Endothelial cell of umbilical vein (primary cell): Measurements from ENCODE around the gene OSBPL10. TPM values are rescaled to one million over a fixed set of nuclear protein-coding genes. Genes with fewer than 3 reads are reported as not detected.

Source experiments
- BruUV-seq: library from RNA; stranded (reverse); fragments of 400-500 nt; replicated peaks from 2 replicates; lab custom pipeline; 2021; lab: Mats Ljungman, UMichigan
- CTCF ChIA-PET: fragments of 300-600, 350-600 bp; sonication (Branson Sonifier 250); formaldehyde crosslinking; loops from one replicate; lab custom pipeline; 2021; ENCODE audit warnings: antibody characterized with exemption, inconsistent platforms; lab: Charles Lee
- POLR2A ChIA-PET: fragments of 300-600, 350-600 bp; sonication (Branson Sonifier 250); formaldehyde crosslinking; loops from one replicate; lab custom pipeline; 2021; ENCODE audit warnings: antibody characterized with exemption, inconsistent platforms; lab: Charles Lee
- DNase-seq: peaks from one replicate; pipeline ENCODE4 v3.0.0-alpha.2; 2011; ENCODE audit warnings: low read depth, low spot score
- FAIRE-seq: peaks from 2 replicates; lab custom pipeline; 2011; peaks lifted over from hg19 to GRCh38; lab: Jason Lieb, UNC
- H2AFZ ChIP-seq: 2 replicates; pipeline ENCODE4 v1.6.0; 2012; ENCODE audit warnings: low read depth, low read length, control low read depth, inconsistent platforms
- H3K27ac ChIP-seq: 2 replicates; pipeline ENCODE4 v1.5.1; 2011; ENCODE audit warnings: low read depth, mild to moderate bottlenecking, control low read depth, low read length, moderate library complexity; ENCODE audit not compliant: insufficient read depth
- H3K27me3 ChIP-seq, 2 experiments: 2 replicates each; pipeline versions ENCODE4 v1.6.0 to v1.6.1; 2011; ENCODE audit warnings: low read length in 2 of 2, mixed read lengths in 1 of 2; ENCODE audit not compliant: control insufficient read depth in 2 of 2, insufficient read depth in 2 of 2
- H3K36me3 ChIP-seq, 2 experiments: 2 replicates in 1 of 2; 3 replicates in 1 of 2; pipeline ENCODE4 v1.5.1; 2011; ENCODE audit warnings: low read length in 2 of 2, mild to moderate bottlenecking in 1 of 2, moderate library complexity in 1 of 2; ENCODE audit not compliant: control insufficient read depth in 2 of 2, insufficient read depth in 2 of 2; ENCODE audit errors: extremely low read depth in 1 of 2
- H3K4me1 ChIP-seq: 3 replicates; pipeline ENCODE4 v1.5.1; 2011; ENCODE audit warnings: mild to moderate bottlenecking, low read length; ENCODE audit not compliant: control insufficient read depth, insufficient read depth; ENCODE audit errors: extremely low read depth
- H3K4me2 ChIP-seq: 2 replicates; pipeline ENCODE4 v1.6.1; 2011; ENCODE audit warnings: low read length, control low read depth, mixed read lengths; ENCODE audit not compliant: insufficient read depth
- H3K4me3 ChIP-seq, 3 experiments: fragments of 200-600 bp in 1 of 3; sonication (generic), shearing (Covaris generic) in 1 of 3; replicated peaks in 1 of 3; 2 replicates each; pipeline ENCODE4 v1.5.1; 2011 to 2016; ENCODE audit warnings: control low read depth in 3 of 3, low read length in 3 of 3, mild to moderate bottlenecking in 2 of 3, inconsistent platforms in 1 of 3, low read depth in 1 of 3, moderate library complexity in 1 of 3; ENCODE audit not compliant: insufficient read depth in 1 of 3
- H3K79me2 ChIP-seq: 2 replicates; pipeline ENCODE4 v1.6.0; 2012; ENCODE audit warnings: low read length, inconsistent platforms; ENCODE audit not compliant: control insufficient read depth, insufficient read depth
- H3K9ac ChIP-seq: replicated peaks from 2 replicates; pipeline ENCODE3; 2011; ENCODE audit warnings: low read length, control low read depth; ENCODE audit not compliant: insufficient read depth; ENCODE audit errors: extremely low read depth
- H3K9me1 ChIP-seq: replicated peaks from 3 replicates; pipeline ENCODE4 v1.6.0; 2011; ENCODE audit warnings: mild to moderate bottlenecking, low read length; ENCODE audit not compliant: control insufficient read depth, insufficient read depth; ENCODE audit errors: extremely low read depth
- H3K9me3 ChIP-seq: replicated peaks from 2 replicates; pipeline ENCODE4 v1.5.1; 2012; ENCODE audit warnings: low read length, inconsistent platforms; ENCODE audit not compliant: control insufficient read depth, insufficient read depth
- H4K20me1 ChIP-seq: replicated peaks from 2 replicates; pipeline ENCODE3; 2011; ENCODE audit warnings: mild to moderate bottlenecking, low read length; ENCODE audit not compliant: control insufficient read depth, insufficient read depth; ENCODE audit errors: extremely low read depth
- EZH2 ChIP-seq: IDR thresholded peaks from 2 replicates; pipeline ENCODE4 v1.6.1; 2012; ENCODE audit warnings: borderline replicate concordance, low read depth, mild to moderate bottlenecking, moderate library complexity, low read length, inconsistent platforms; ENCODE audit not compliant: severe bottlenecking
- FOS ChIP-seq: IDR thresholded peaks from 2 replicates; pipeline ENCODE4 v1.6.1; 2011; ENCODE audit warnings: mild to moderate bottlenecking, low read length, moderate library complexity, borderline replicate concordance; ENCODE audit not compliant: insufficient read depth
- GATA2 ChIP-seq: IDR thresholded peaks from 2 replicates; pipeline ENCODE4 v1.7.0; 2011; ENCODE audit warnings: low read depth, mild to moderate bottlenecking, moderate library complexity, mixed read lengths, low read length; ENCODE audit not compliant: insufficient read length, insufficient read depth
- JUN ChIP-seq: IDR thresholded peaks from 2 replicates; pipeline ENCODE4 v1.6.1; 2011; ENCODE audit warnings: borderline replicate concordance, low read depth; ENCODE audit not compliant: insufficient read length, insufficient read depth
- MAX ChIP-seq: IDR thresholded peaks from 2 replicates; pipeline ENCODE4 v1.6.1; 2011; ENCODE audit not compliant: insufficient read depth, insufficient read length
- MYC ChIP-seq: IDR thresholded peaks from one replicate; pipeline ENCODE4 v1.6.1; 2011; ENCODE audit warnings: mild to moderate bottlenecking, low read depth, low read length
- POLR2A ChIP-seq: IDR thresholded peaks from 2 replicates; pipeline ENCODE4 v1.6.1; 2012; ENCODE audit warnings: low read depth, mild to moderate bottlenecking, control low read depth, low read length
- POLR2AphosphoS5 ChIP-seq: IDR thresholded peaks from 2 replicates; pipeline ENCODE4 v1.6.1; 2012; ENCODE audit warnings: low read depth, mild to moderate bottlenecking, control low read depth, low read length, moderate library complexity; ENCODE audit not compliant: insufficient read depth
- dilution Hi-C: fragments of 300-500 bp; cut with MboI; formaldehyde crosslinking; loops from one replicate; pipeline ENCODE4 v1.15.0; 2019; ENCODE audit warnings: low sequenced_read_pairs; ENCODE audit not compliant: extremely low pct_ligation_motif_present
- intact Hi-C: fragments of 100-400 bp; cut with micrococcal nuclease; formaldehyde crosslinking; loops from one replicate; pipeline ENCODE4 v1.10.0; 2022
- polyA plus RNA-seq, 4 experiments: library from polyadenylated mRNA; depleted of rRNA in 3 of 4; stranded (reverse) in 3 of 4; unstranded in 1 of 4; fragments of >200 nt; gene quantifications; 2 replicates each; pipeline versions ENCODE4 v1.2.1 to v1.2.3, GENCODE V29; 2011 to 2012; ENCODE audit warnings: missing spikeins in 1 of 4
- total RNA-seq: library from RNA; stranded (reverse); gene quantifications from 2 replicates; pipeline ENCODE4 v1.2.3, GENCODE V29; 2021
- TF ChIP-seq, protein P1 (sequence below), 2 donors: IDR thresholded peaks; 1 replicate in 1 of 2; 2 replicates in 1 of 2; pipeline ENCODE4 v1.5.1; 2011; ENCODE audit warnings: low read length in 2 of 2, mild to moderate bottlenecking in 2 of 2, moderate library complexity in 2 of 2, control low read depth in 1 of 2, inconsistent platforms in 1 of 2, low read depth in 1 of 2; ENCODE audit not compliant: insufficient read depth in 1 of 2; ENCODE audit errors: extremely low read depth in 1 of 2

Gene OSBPL10
- total and polyA plus RNA-seq, 2 donors (not counting 3 experiments of a cell fraction or from before 2014, with no cell fraction given): 10.8 to 47.6 TPM

DNA sequence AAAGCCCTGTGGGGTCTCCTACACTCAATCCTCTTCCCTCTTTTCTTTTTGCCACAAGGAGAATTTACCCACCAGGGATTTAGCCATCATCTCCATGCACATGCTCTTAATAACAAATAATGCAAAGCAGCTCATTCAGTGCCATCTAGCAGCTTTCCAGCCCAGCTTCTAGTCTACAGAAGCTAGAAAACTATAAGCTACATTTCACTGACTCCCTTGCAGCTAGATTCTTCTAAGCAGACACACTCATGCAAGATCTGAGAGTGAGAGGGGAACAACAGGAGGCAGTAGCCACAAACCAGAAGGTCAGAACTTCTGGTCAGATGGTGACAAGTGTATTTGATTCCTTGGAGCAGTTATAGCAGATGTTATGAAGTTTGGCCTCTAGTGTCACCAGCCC is 25.5 kb downstream of the OSBPL10 start:
- Histone ChIP-seq H3K9me1 (no peaks in the 10 kb centered on the region), H4K20me1 (no peaks in the 10 kb centered on the region), H3K79me2 (peaks cover 34% of the 10 kb centered on the region), H3K4me1 (no peaks in the 10 kb centered on the region), H2AFZ (no peak overlapping the region), H3K27me3 (no peaks in the 10 kb centered on the region), H3K9me3 (peaks cover 4% of the 10 kb centered on the region), H3K4me2 (no peak overlapping the region), H3K27ac (no peak overlapping the region), H3K9ac (no peak overlapping the region), H3K4me3 (no peak overlapping the region), H3K36me3 (no peaks in the 10 kb centered on the region)
- DNase-seq (no peak), FAIRE-seq (no peak)
- intact Hi-C loops (no loop called here), dilution Hi-C loops (no loop called here)
- BruUV-seq: no TSS peak
- TF ChIP-seq JUN: no peak
- TF ChIP-seq MAX: no peak
- TF ChIP-seq POLR2A: no peak
- no peak for TF ChIP-seq EZH2
- TF ChIP-seq, protein P1, sequence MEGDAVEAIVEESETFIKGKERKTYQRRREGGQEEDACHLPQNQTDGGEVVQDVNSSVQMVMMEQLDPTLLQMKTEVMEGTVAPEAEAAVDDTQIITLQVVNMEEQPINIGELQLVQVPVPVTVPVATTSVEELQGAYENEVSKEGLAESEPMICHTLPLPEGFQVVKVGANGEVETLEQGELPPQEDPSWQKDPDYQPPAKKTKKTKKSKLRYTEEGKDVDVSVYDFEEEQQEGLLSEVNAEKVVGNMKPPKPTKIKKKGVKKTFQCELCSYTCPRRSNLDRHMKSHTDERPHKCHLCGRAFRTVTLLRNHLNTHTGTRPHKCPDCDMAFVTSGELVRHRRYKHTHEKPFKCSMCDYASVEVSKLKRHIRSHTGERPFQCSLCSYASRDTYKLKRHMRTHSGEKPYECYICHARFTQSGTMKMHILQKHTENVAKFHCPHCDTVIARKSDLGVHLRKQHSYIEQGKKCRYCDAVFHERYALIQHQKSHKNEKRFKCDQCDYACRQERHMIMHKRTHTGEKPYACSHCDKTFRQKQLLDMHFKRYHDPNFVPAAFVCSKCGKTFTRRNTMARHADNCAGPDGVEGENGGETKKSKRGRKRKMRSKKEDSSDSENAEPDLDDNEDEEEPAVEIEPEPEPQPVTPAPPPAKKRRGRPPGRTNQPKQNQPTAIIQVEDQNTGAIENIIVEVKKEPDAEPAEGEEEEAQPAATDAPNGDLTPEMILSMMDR (IDR thresholded peaks at IDR 0.05; ENCODE audit: extremely low read depth in 1 of 2, insufficient read depth in 1 of 2, low read depth in 1 of 2, low read length in 2 of 2): no peak
- TF ChIP-seq POLR2AphosphoS5: no peak
- no peak for TF ChIP-seq FOS
- TF ChIP-seq MYC: no peak
- TF ChIP-seq GATA2: no peak
- CTCF ChIA-PET: no interaction called here
- POLR2A ChIA-PET: no interaction called here
